ENCODE data around the gene PRSS57.

GRCh38 chr19:738509-739128 is 43.4 kb upstream of the PRSS57 start:
- TF ChIP-seq, protein P1, sequence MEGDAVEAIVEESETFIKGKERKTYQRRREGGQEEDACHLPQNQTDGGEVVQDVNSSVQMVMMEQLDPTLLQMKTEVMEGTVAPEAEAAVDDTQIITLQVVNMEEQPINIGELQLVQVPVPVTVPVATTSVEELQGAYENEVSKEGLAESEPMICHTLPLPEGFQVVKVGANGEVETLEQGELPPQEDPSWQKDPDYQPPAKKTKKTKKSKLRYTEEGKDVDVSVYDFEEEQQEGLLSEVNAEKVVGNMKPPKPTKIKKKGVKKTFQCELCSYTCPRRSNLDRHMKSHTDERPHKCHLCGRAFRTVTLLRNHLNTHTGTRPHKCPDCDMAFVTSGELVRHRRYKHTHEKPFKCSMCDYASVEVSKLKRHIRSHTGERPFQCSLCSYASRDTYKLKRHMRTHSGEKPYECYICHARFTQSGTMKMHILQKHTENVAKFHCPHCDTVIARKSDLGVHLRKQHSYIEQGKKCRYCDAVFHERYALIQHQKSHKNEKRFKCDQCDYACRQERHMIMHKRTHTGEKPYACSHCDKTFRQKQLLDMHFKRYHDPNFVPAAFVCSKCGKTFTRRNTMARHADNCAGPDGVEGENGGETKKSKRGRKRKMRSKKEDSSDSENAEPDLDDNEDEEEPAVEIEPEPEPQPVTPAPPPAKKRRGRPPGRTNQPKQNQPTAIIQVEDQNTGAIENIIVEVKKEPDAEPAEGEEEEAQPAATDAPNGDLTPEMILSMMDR (IDR thresholded peaks at IDR 0.05; ENCODE audit: low read depth, low read length): no peak
- TF ChIP-seq EZH2phosphoT487 (IDR thresholded peaks at IDR 0.05; ENCODE audit: low read depth): no peak

Data from OCI-LY3 (cell line).